ENCODE measurements around the gene SCN4B. TPM values are rescaled to one million over a fixed set of nuclear protein-coding genes. Genes with fewer than 3 reads are reported as not detected.
A peak's percentile ranks its signal among the peaks of the same experiment; 100 is the strongest.
"Not testable (repeated sequence)": the region's sequence is repeated elsewhere in the genome, so short reads cannot be mapped to it uniquely, and the experiment has no call there.

Gene SCN4B
- total and polyA plus RNA-seq, 2 donors (not counting 3 experiments of a cell fraction or from before 2014, with no cell fraction given): 0.06 to 0.13 TPM

DNA sequence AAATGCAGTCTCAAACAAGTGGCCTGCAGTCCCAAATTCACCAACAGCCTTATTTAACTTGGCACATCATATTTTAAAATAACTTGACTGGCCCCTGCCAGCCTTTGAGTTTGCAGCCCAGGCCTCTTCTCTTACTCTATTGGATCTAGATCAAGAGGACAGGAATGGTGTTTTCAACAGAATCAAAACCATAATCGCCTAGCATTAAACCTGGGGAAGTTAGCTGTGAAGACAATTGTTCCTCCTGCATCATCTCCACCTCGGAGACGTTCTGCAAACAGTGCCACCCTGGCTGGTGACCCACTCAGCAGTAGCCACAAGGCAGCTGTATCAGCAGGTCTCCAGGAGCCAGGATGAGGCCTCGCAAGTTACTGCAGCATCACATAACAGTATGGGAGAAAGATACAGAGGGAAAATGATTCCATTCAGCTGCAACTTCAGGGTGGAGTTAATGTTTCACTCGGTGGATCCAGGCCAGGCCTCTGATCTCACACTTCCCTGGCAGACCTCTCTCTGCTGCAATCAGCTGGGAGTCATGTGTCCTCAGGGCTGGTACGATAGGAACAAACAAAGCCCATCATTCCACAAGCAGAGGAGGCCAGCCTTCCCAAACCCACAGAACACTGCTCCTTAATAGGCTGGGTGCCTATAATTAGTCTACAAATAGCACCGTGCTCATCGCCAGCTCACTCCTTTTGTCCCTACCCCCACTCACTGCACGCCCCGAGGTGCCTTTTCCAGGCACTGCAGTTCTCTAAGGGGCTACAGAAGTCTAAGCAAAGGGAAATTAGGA lies 42.4 kb upstream of the SCN4B start:
- no peak overlapping the region for H3K9ac ChIP-seq (replicated peaks; ENCODE audit: extremely low read depth, insufficient read depth, low read length)
- FAIRE-seq: no peak
- DNase-seq (ENCODE audit: low read depth, low spot score): peak; percentile 24
- CTCF ChIA-PET: interaction anchor here (0.8 to 1.2 kb wide), 4 partner anchors 14 to 159 kb away, joined by 3 to 4 read pairs (median 4); no protein-coding TSS in a partner anchor
- intact Hi-C loops (cut with micrococcal nuclease) (no loop called here), dilution Hi-C loops (cut with MboI; ENCODE audit: extremely low pct_ligation_motif_present, low sequenced_read_pairs) (no loop called here)
- no peaks in the 10 kb centered on the region for H3K9me3 ChIP-seq (replicated peaks; ENCODE audit: control insufficient read depth, insufficient read depth, low read length)
- peaks cover 0 to 4% of the 10 kb centered on the region in 2 experiments for H3K27me3 ChIP-seq (ENCODE audit: control insufficient read depth in 2 of 2, insufficient read depth in 2 of 2, low read length in 2 of 2)
- H3K27ac ChIP-seq (ENCODE audit: insufficient read depth, low read depth, low read length): no peak overlapping the region
- H3K79me2 ChIP-seq (ENCODE audit: control insufficient read depth, insufficient read depth, low read length): no peaks in the 10 kb centered on the region
- H4K20me1 ChIP-seq (replicated peaks; ENCODE audit: control insufficient read depth, extremely low read depth, insufficient read depth, low read length): no peaks in the 10 kb centered on the region
- POLR2A ChIA-PET: no interaction called here
- no peaks in the 10 kb centered on the region for H3K9me1 ChIP-seq (replicated peaks; ENCODE audit: control insufficient read depth, extremely low read depth, insufficient read depth, low read length)
- BruUV-seq (replicated peaks): no TSS peak
- TF ChIP-seq MYC (IDR thresholded peaks at IDR 0.05; ENCODE audit: low read depth, low read length): no peak
- no peak for TF ChIP-seq FOS (IDR thresholded peaks at IDR 0.05; ENCODE audit: borderline replicate concordance, insufficient read depth, low read length)
- no peaks in the 10 kb centered on the region for H3K36me3 ChIP-seq (ENCODE audit: control insufficient read depth in 2 of 2, extremely low read depth in 1 of 2, insufficient read depth in 2 of 2, low read length in 2 of 2)
- no peaks in the 10 kb centered on the region for H3K4me1 ChIP-seq (ENCODE audit: control insufficient read depth, extremely low read depth, insufficient read depth, low read length)
- no peak overlapping the region for H2AFZ ChIP-seq (ENCODE audit: low read depth, low read length)
- H3K4me3 ChIP-seq (replicated peaks in 1 of 3; ENCODE audit: insufficient read depth in 1 of 3, low read depth in 1 of 3, low read length in 3 of 3): no peak overlapping the region
- no peak overlapping the region for H3K4me2 ChIP-seq (ENCODE audit: insufficient read depth, low read length)

DNA sequence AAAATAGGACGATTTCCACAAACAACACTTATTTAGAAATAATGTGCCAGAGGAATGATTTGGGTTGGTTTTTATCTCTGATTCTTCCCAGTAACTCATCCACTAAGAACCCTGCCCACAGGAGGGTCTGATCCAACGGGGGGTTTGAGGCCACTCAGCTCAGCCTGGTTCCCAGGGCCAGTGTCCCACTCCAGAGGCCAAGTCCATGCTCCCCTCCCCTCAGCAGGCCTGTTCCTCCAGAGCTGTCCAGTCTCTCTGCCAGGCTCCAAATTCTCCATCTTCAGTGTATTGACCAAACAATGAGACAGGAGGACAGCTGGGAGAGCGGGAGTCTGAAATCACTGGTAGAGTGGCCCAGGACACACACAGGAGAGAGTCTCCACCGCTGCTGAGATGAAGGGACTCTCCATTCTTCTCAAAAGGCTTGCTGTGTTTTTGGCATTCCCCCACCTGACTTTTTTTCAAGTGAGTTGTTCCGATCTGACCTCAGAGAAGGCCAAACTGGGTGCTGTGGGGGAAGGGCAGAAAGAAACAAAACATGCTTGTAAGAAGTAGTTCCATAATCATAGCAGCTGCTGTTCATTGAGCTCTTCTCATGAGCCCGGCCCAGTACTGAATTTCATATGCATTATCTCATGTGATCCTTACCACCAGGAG lies 41.4 kb upstream of the SCN4B start:
- H3K4me2 ChIP-seq (ENCODE audit: insufficient read depth, low read length): no peak overlapping the region
- POLR2A ChIA-PET: no interaction called here
- H3K9ac ChIP-seq (replicated peaks; ENCODE audit: extremely low read depth, insufficient read depth, low read length): no peak overlapping the region
- no peaks in the 10 kb centered on the region for H3K36me3 ChIP-seq (ENCODE audit: control insufficient read depth in 2 of 2, extremely low read depth in 1 of 2, insufficient read depth in 2 of 2, low read length in 2 of 2)
- CTCF ChIA-PET: interaction anchor here (0.8 kb wide), 1 partner anchor 50 kb away, joined by 4 read pairs; no protein-coding TSS in a partner anchor
- DNase-seq (ENCODE audit: low read depth, low spot score) (no peak), FAIRE-seq (no peak)
- dilution Hi-C loops (cut with MboI; ENCODE audit: extremely low pct_ligation_motif_present, low sequenced_read_pairs) (no loop called here), intact Hi-C loops (cut with micrococcal nuclease) (no loop called here)
- TF ChIP-seq JUN (IDR thresholded peaks at IDR 0.05; ENCODE audit: borderline replicate concordance, insufficient read depth, insufficient read length, low read depth): no peak
- no TSS peak for BruUV-seq (replicated peaks)
- no peak overlapping the region for H3K27ac ChIP-seq (ENCODE audit: insufficient read depth, low read depth, low read length)
- H2AFZ ChIP-seq (ENCODE audit: low read depth, low read length): no peak overlapping the region
- no peak overlapping the region for H3K4me3 ChIP-seq (replicated peaks in 1 of 3; ENCODE audit: insufficient read depth in 1 of 3, low read depth in 1 of 3, low read length in 3 of 3)
- no peaks in the 10 kb centered on the region for H3K79me2 ChIP-seq (ENCODE audit: control insufficient read depth, insufficient read depth, low read length)
- H3K9me1 ChIP-seq (replicated peaks; ENCODE audit: control insufficient read depth, extremely low read depth, insufficient read depth, low read length): no peaks in the 10 kb centered on the region
- no peaks in the 10 kb centered on the region for H4K20me1 ChIP-seq (replicated peaks; ENCODE audit: control insufficient read depth, extremely low read depth, insufficient read depth, low read length)
- no peaks in the 10 kb centered on the region for H3K4me1 ChIP-seq (ENCODE audit: control insufficient read depth, extremely low read depth, insufficient read depth, low read length)
- peaks cover 0 to 4% of the 10 kb centered on the region in 2 experiments for H3K27me3 ChIP-seq (ENCODE audit: control insufficient read depth in 2 of 2, insufficient read depth in 2 of 2, low read length in 2 of 2)
- no peaks in the 10 kb centered on the region for H3K9me3 ChIP-seq (replicated peaks; ENCODE audit: control insufficient read depth, insufficient read depth, low read length)

DNA sequence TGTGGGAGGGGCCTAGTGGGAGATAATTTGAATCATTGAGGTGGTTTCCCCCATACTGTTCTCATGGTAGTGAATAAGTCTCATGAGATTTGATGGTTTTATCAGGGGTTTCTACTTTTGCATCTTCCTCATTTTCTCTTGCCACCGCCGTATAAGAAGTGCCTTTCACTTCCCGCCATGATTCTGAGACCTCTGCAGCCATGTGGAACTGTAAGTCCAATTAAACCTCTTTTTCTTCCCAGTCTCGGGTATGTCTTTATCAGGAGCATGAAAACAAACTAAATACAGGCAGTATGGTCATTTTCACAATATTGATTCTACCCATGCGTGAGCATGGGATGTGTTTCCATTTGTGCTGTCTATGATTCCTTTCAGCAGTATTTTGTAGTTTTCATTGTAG lies 40.2 kb upstream of the SCN4B start:
- H2AFZ ChIP-seq (ENCODE audit: low read depth, low read length); H3K36me3 ChIP-seq (ENCODE audit: control insufficient read depth in 2 of 2, extremely low read depth in 1 of 2, insufficient read depth in 2 of 2, low read length in 2 of 2); POLR2A ChIA-PET; H3K79me2 ChIP-seq (ENCODE audit: control insufficient read depth, insufficient read depth, low read length); CTCF ChIA-PET; H3K4me2 ChIP-seq (ENCODE audit: insufficient read depth, low read length); H3K9ac ChIP-seq (replicated peaks; ENCODE audit: extremely low read depth, insufficient read depth, low read length); H3K4me1 ChIP-seq (ENCODE audit: control insufficient read depth, extremely low read depth, insufficient read depth, low read length); H3K9me3 ChIP-seq (replicated peaks; ENCODE audit: control insufficient read depth, insufficient read depth, low read length); dilution Hi-C loops (cut with MboI; ENCODE audit: extremely low pct_ligation_motif_present, low sequenced_read_pairs); H4K20me1 ChIP-seq (replicated peaks; ENCODE audit: control insufficient read depth, extremely low read depth, insufficient read depth, low read length); DNase-seq (ENCODE audit: low read depth, low spot score); H3K9me1 ChIP-seq (replicated peaks; ENCODE audit: control insufficient read depth, extremely low read depth, insufficient read depth, low read length); H3K4me3 ChIP-seq (replicated peaks in 1 of 3; ENCODE audit: insufficient read depth in 1 of 3, low read depth in 1 of 3, low read length in 3 of 3); intact Hi-C loops (cut with micrococcal nuclease); BruUV-seq (replicated peaks); FAIRE-seq; H3K27me3 ChIP-seq (ENCODE audit: control insufficient read depth in 2 of 2, insufficient read depth in 2 of 2, low read length in 2 of 2); H3K27ac ChIP-seq (ENCODE audit: insufficient read depth, low read depth, low read length): not testable (repeated sequence)
